ENCODE data around the gene GSE1.
"Not testable (repeated sequence)": the region's sequence is repeated elsewhere in the genome, so short reads cannot be mapped to it uniquely, and the experiment has no call there.

Gene GSE1

DNA sequence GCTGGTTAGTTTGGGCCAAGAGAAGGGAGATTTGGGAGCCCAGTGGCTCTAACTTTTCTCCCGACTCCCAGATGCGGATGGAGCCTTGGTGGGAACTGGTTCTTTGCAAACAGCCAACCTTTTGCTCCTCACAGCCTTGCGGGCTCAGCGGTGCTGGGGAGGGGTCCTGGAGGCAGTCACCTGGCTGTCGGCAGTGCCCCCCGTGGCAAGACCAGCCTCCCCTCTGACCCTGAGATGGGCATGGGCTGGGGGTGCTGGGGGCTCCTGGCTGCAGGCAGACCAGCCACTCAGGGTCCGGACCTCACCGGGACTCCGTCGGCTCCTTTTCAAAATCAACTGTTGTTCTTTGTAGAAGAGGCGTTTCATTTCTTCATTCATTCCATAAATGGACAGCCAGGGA, 21.7 kb upstream of the GSE1 start:
- DNase-seq (ENCODE audit: low spot score) = no peak

DNA sequence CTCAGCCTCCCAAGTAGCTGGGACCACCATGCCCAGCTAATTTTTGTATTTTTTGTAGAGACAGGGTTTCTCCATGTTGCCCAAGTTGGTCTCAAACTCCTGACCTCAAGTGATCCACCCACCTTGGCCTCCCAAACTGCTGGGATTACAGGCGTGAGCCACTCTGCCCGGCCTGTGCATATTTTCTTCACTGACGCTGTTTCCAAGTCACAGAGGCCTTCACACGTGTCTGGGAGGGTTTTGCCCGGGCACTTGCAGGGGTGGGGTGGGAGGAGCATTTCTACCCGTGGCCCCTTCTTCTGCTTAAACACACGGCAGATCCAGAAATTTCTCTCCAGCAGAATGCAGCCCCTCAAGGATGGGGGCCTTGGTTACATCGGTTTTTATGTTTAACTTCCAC, 20.8 kb upstream of the GSE1 start:
- DNase-seq (ENCODE audit: low spot score) = not testable (repeated sequence)

DNA sequence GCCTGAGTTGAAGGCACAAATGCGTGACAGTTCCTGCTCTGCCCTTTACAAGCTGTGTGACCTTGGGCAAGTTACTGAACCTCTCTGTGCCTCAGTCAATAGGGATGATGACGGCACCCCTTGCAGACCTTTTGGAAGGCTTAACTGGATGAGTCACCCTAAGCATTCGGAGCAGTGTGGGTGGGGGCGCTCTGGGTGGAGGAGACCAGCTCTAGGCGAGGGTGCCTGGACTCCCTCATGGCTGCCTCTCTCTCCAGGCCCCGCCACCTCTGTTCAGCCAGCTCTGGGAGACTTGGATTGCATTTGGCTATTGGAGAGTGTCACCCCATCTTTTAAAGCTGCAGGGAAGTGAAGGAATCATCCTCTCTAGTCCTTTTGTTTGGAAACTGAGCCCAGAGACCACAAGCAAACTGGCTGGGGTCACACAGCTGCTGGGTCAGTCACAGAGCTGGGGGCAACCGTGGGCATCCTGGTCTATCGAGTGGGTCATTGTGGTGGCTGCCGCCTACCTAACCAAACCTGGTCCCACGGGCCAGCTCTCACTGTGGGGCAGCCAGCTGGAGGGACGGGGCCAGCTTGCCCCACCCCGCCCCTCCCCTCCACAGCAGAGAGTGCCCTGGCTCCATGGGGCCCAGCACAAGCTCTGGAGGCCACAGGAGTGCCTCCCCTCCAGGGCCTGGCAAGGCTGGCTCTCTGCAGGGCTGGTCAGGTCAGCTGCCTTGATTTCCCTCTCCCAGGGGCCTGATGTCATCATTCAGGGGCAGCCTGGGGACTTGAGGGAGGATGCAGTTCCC, 20.2 kb upstream of the GSE1 start:
- DNase-seq (ENCODE audit: low spot score) = no peak

DNA sequence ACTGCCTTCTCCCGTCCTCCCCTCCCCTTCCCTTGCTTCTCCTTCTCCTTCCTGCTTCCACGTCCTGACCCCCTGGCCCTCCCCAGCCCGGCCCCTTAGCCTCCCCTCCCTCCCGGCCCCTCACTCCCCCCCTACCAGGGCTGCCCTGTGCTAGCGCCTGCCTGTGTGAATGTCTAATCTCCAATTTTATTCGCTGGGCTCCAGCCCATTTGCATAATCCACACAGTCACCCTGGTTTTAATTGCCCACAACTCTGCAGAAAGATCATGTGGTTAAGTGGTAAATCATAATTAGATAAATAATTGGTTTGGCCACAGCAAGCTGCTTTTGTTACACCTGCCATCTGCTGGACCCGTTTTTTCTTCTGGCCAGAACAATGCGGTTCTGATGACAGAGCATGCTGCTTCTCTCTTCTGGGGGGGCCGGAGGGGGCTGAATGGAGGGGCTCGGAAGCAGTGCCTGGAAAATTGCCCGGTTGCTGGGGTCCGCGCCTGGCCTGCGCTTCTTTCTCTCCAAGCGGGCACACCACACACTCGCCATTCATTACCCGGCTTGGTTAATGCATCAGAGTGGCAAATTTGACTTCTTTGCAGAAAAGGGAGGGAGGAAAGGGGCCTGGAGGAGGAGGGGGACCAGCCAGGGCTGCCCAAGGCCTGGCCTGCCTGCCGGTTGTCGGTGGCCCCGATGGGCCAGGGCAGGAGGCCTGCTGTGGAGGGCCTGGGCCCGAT, 19.5 kb upstream of the GSE1 start:
- no peak for DNase-seq (ENCODE audit: low spot score)

DNA sequence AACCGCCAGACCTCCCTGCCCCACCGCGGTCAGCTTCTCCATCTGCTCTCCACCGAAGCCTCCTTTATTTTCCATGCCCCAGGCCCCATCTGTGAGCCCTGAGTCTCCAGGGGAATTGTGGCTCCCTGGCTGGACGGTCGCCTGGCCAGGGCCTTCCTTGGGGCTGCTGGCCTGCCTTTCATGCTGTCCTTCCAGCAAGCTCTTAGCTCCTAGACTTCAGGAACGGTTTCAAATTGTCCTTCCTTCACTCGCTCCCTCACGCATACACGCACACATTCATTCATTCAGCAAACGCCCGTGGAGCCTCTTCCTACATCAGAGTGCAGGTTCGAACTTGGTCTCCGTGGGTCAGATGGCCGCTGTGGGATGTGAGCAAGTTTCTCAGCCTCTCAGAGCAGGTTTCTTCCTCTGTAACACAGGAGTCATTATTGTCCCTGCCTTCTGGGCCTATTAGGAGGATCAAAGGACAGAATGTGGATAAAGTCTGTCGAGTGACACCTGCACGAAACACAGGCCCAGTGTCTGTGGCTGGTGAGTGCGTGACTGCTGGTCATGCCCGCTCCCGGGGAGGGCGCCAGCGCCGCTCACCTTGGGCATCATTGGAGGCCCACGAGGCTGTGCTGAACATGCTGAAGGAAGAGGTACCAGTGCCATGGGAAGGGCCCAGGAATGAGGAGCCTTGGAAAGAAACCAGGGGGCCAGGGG, 18.7 kb upstream of the GSE1 start:
- no peak for DNase-seq (ENCODE audit: low spot score)

DNA sequence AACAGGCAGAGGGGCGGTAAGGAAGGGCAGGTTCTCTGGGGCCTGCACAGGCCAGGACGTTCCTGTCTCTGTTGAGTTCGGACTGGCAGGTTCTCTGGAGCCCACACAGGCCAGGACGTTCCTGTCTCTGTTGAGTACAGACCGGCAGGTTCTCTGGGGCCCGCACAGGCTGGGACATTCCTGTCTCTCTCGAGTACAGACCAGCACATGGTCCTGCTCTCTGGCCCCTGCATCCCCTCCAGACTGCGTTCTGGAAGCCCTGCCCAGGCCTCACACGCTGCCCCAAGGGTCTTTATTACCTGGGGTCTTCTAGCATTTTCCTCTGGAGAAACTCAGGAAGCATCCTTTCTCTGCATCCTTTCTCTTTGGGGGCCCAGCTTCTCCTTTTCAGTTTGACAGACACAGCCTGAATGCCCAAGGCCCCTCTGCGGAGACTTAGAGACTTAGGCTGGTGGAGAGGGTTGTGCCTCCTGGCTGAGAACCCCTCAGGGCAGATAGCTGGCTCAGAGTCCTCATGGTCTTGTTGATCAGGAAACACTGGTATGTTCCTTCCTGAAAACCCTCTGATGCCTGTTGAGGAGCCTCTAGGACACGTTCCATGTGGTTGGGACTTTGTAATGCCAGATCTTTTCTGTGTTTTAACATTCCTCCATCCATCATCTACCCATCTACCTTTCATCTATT, 18.0 kb upstream of the GSE1 start:
- DNase-seq (ENCODE audit: low spot score) = no peak

DNA sequence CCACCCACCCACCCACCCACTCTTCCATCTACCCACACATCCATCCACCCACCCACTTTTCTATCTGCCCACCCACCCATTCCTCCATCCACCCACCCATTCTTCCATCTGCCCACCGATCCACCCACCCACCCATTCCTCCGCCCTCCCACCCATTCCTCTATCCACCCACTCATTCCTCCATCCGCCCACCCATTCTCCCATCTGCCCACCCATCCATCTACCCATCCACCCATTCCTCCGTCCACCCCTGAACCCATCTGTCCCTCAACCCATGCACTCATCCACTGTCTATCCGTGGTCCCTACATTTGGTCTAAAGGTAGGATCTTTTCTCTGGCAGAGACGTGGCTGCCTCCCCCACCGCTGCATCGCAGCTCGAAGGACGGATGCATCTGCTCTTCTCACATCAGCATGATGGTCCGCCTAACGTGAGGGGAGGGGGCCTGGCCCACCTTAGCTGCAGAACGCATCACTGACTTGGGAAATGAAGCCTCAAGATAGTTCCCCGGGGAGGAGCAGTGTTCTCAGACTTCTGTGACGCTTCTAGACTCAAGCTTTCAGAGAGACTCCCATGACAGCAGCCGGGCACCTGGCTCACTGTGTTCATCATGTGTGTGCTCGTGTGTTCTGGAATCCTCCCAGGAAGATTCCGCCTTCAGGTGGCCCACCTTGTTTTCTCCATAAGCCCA, 17.2 kb upstream of the GSE1 start:
- DNase-seq (ENCODE audit: low spot score) = no peak

DNA sequence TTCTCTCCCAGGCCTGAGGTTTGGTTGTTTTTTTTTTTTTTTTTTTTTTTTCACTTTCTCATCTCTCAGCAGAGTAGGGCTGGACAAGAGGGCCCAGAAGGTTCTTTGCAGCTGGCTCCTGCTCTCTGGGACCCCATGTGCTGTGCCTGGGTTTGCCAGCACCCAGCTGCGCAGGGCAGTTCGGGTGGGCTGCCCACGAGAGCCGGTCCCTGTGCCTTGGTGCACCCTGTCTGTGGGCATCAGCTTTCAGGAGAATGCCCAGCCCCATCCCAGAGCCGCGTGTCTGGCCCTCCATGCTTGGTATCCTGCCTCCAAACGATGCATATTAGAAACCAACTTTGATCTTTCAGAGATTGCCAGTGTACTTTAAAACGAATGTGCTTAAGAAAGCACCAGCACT, 15.0 kb upstream of the GSE1 start:
- DNase-seq (ENCODE audit: low spot score) = no peak

DNA sequence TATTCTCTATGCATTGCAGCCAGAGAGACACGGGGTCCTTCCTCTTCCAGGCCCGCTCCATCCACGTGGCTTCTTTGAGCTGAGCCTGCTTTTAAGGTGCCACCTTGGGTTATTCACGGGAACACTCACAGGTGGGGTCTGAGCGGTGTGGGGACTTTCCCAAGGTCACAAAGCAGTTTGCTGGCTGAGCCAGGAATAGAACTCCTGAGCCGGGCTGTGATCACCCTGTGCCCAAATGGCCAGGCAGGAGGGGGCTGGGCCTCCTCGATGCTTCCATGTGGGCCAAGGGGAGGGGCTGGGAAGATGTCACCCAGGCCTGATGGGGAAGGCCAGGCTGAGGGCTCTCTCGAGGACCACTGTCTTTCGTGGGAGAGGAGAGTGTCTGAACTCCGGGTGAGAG, 13.0 kb upstream of the GSE1 start:
- no peak for DNase-seq (ENCODE audit: low spot score)

DNA sequence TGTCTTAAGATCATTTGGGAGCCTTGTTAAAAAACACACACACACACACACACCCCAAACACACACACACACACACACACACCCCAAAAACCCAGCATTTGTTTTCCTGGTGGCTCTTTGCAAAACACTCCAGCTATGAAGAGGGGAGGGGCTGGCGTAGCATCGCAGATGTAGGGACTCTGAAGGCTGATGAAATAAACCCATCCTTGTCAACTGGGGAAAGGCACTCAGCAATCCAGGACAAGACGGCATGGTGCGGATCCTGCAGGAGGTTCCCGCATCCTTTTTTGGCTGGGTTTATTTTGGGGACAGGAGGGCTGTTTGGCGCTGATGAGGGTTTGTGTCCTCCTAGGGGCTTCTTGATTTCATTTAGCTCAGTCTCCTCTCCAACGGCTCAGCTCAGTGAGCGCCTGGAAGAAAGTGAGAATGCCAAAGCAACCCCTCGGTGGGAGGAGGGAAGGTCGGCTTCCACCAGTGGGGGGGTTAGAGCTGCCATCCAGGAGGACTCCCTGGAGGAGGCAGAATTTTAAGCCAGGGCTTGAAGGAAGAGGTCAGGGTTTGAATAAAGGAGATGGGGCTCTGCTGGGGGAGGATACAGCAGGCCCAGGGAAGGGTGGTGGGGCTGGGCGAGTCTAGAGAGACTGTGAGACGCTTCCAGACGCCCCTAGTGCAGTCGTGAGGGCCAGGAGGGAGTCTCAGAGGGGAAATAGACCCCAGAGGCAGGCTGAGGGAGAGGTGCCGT, 12.4 kb upstream of the GSE1 start:
- DNase-seq (ENCODE audit: low spot score) = no peak

DNA sequence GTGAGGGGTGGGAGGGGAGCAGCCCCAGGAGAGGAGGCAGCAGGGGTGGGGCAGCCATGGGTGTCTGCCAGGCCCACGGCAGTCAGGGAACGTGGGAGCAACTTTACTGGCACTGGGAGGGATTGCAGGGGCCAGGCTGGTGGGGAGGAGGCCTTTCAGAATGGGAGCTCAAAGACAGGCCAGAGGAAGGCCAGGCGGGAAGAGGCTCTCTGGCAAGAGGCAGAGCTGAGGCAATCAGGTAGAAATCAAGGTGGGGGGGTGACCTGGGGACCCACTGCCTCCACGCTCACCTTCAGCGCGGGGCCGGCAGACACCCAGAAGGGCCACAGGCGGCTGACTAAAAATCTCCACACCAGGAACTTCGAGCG, 11.9 kb upstream of the GSE1 start:
- DNase-seq (ENCODE audit: low spot score) = no peak

DNA sequence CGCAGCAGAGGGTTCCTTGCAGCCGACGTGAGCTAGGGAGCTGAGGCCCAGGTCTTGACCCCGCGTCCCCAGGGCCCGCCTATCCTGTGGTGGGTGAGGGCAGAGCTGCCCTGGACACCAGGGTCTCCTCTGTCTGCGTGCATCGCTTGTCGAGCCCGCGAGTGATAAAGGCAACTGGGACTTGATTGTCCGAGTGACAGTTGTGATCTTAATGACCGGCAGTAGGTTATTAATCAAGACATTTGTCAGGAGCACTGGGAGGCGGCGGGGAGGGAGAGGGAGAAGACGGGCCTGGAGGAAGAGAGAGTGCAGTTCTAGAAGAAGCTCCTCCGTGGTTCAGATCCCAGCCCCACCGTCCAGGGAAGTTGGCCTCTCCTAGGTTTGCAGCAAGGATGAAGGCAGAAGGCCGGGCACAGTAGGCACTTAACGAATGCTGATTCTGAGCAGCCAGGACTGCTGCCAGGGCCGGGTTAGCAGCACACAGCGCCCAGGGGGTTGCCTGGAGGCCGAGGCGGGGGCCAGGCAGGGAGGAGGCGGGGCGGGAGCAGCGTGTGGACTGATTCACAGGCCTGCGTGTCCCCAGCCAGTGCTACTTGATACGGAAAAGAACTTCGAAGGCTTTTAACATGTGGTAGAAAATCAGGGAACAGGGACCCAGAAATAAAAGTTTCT, 11.3 kb upstream of the GSE1 start:
- DNase-seq (ENCODE audit: low spot score) = no peak

DNA sequence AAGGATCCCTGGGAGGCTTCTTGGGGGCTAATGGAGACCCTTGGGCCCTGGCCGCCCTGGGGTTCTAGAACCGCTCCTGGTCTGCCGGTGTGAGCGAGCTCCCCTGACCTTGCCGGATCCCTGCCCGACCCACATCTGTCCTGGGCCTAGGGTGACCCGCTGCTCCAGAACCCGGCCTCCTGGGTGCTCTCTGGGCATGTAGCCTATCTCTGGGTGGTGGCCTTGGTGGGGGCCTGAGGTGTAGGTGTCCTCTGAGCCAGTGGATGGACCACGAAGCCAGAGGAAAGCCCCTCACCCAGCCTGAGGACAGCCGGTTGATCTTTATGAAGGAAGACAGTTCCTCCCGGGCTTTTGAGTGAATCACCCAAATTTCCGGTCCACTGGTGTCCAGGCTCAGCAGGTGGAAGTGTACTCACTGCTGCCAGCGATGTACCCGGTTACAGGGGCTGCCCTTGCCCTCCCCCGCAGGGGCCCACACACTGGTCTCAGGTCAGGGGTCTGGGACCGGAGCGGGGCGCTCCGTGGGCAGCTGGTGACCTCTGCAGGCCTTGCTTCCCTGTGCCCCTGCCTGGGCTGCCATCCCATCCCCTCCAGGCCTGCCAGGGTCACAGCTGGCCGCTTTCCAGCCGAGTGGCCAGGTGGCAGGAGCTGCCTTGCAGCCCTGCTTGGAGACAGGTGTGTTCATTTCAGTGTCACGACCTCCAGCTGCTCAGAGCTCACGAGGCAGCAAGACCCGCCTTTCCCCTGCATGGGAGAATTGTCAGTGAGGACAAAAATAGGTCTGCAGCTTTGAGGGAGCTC, 10.5 kb upstream of the GSE1 start:
- DNase-seq (ENCODE audit: low spot score) = no peak

DNA sequence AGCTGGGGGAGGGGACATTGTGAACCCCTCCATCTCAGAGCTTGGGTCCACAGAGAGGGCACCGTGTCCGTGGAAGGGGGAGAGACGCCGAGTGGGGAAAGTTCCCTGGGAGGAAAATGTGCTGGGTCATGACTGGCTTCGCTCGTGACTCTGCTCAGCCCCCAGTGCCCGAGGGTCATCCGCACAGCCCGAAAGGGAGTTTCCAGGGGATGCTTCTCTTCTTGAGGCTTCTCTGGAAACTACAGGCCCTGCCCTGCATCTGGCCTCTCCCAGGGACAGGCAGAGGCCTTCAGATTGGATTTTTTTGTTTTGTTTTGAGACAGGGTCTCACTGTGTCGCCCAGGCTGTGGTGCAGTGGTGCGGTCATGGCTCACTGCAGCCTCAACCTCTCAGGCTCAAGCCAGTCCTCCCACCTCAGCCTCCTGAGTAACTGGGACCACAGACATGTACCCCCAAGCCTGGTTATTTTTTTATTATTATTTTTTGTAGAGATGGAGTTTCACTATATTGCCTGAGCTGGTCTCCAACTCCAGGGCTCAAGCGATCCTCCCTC, 9.8 kb upstream of the GSE1 start:
- no peak for DNase-seq (ENCODE audit: low spot score)

DNA sequence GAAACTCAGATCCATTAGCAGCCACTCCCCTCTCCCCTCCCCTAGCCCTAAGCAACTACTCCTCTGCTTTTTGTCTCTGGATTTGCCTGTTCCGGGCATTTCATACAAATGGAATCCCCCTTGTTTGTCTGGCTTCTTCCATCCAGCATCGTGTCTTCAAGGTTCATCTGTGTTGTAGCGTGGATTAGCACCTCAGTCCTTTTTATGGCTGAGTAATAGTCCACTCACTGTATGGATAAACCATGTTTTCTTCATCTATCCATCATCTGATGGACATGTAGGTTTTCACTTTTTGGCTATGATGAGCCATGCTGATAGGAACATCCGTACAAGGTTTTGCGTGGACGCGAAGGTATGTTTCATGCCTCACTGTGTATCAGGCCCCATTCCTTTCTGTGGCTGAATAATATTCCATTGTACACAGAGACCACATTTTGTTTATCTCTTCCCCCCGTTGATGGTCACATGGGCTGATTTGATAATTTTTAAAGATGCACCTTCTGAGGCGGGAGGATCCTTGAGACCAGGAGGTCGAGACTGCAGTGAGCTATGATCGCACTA, 8.9 kb upstream of the GSE1 start:
- no peak for DNase-seq (ENCODE audit: low spot score)

DNA sequence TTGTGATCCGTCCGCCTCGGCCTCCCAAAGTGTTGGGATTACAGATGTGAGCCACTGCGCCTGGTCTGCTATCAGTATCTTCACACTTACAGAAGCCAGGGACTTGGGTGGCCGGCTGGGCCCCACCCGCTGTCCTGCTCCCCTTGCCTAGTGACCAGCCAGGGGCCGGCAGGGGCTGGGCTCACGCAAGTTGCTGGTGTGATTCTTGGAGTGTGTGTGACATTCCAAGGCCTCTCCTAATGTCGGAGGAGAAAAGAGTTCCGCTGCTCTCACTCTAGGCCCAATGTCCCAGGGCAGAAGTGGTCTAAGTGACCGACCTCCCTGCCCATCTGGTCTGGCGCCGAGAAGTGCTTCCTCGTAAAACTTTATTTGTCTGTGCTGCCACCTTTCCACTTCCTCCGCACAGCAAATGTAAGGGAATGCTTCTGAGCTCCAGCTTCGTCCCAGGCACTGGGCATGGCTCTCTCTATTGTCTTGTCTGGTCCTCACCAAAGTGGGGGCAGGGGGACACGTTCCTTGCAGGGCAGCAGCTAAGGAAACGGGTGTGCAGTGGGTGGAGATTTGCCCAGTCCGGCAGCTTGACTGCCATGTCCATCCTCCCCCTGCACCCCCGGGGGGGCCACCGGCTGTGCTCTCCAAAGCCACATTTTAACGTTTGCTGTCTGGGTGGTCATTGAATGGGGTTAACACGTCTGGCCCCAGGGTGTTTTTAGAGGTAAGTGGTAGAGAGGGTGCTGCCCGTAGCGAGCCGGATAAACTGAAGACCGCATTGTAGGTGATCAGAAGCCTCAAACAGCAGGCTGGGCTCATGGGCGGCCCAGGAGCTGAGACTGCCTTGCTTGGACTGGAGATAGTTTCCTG, 7.8 kb upstream of the GSE1 start:
- DNase-seq (ENCODE audit: low spot score) = no peak

DNA sequence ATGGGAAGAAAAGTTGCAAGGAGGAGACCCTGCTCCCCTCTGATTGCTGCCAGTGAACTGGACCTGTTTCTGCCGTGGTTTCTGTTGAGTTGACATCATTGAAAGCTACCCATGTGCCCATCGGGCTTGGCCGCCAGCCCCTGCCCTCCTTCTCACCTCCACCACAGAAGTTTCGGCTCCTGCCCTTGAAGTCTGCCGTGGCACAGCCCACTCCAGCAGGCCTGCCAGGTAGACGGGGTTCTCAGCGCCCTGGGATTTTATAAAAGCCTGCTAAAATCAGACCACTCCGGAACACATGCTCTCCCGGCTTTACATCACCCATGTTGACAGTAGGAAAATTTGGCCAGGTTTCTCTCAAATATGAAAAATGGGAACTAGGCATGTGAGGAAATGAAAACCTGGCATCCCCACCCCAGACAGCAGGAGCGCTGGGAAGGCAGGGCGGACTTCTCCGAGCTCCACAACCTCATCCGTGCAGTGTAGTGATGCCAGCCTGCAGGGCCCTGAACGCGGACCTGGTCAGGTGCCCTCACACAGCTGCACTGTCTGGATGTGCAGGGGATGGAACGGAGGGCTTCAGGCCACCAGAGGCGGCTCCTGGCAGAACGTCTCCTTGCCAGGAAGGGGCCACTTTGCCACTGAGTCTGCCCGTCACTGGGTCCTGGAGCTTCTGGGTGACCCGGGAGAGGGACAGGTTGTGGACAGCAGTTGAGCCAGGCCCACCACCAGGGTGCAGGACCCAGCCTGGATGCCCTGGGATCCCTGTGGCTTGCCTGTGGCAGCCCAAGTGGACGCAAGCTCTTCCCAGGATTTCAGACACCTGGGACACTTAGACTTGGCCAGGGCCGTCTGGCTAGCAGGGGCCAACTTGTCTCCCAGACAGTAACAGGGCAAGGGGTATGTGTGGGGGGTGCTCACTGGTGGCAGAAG, 6.9 kb upstream of the GSE1 start:
- no peak for DNase-seq (ENCODE audit: low spot score)

All from CD4-positive, alpha-beta T cell treated with Interleukin-2 at 100 ng/mL for 4 hours (primary cell).